PC-9 (cell line): ENCODE results near the gene EOGT. TPM values are rescaled to one million over a fixed set of nuclear protein-coding genes. Genes with fewer than 3 reads are reported as not detected.

Experiments used
- BruUV-seq: library from RNA; stranded (reverse); fragments of 400-500 nt; replicated peaks from 2 replicates; lab custom pipeline; 2021; lab: Mats Ljungman, UMichigan
- CTCF ChIA-PET: fragments of 300-600 bp; sonication (Branson Sonifier 250); formaldehyde crosslinking; loops from one replicate; lab custom pipeline; 2022; ENCODE audit warnings: antibody characterized with exemption; lab: Charles Lee
- POLR2A ChIA-PET: fragments of 300-600 bp; sonication (Branson Sonifier 250); formaldehyde crosslinking; loops from one replicate; lab custom pipeline; 2022; ENCODE audit warnings: antibody characterized with exemption; ENCODE audit not compliant: unreplicated experiment; lab: Charles Lee
- DNase-seq, 2 experiments: peaks; one replicate each; pipeline versions ENCODE4 v3.0.0 to v3.0.0-alpha.2; 2015 to 2022; ENCODE audit warnings: mixed read lengths in 1 of 2
- H2AFZ ChIP-seq: fragments of 200-600 bp; sonication (generic); 2 replicates; pipeline ENCODE4 v1.8.1; 2017; ENCODE audit warnings: antibody characterized with exemption
- H3F3A ChIP-seq: fragments of 200-600 bp; sonication (generic); 2 replicates; pipeline ENCODE4 v1.8.1; 2017; ENCODE audit warnings: antibody characterized with exemption, mild to moderate bottlenecking, low read depth; ENCODE audit not compliant: insufficient read depth
- H3K27ac ChIP-seq: fragments of 200-600 bp; sonication (generic); 2 replicates; pipeline ENCODE4 v1.6.1; 2016; ENCODE audit warnings: mixed run types
- H3K27me3 ChIP-seq: fragments of 200-600 bp; sonication (generic); 2 replicates; pipeline ENCODE4 v1.6.1; 2016; ENCODE audit warnings: low read depth, mixed run types; ENCODE audit not compliant: insufficient read depth
- H3K36me3 ChIP-seq: fragments of 200-600 bp; sonication (generic); 2 replicates; pipeline ENCODE4 v1.6.1; 2016; ENCODE audit warnings: low read depth, mixed run types
- H3K4me1 ChIP-seq: fragments of 200-600 bp; sonication (generic); replicated peaks from 2 replicates; pipeline ENCODE4 v1.6.1; 2016; ENCODE audit warnings: mixed run types; ENCODE audit not compliant: insufficient read depth
- H3K4me2 ChIP-seq: fragments of 200-600 bp; sonication (generic); 2 replicates; pipeline ENCODE4 v1.6.1; 2017; ENCODE audit warnings: mixed run types
- H3K4me3 ChIP-seq: fragments of 200-600 bp; sonication (generic); 2 replicates; pipeline ENCODE4 v1.6.1; 2016; ENCODE audit warnings: mixed run types
- H3K79me2 ChIP-seq: fragments of 200-600 bp; sonication (generic); 2 replicates; pipeline ENCODE4 v1.6.1; 2017; ENCODE audit warnings: low read depth, mixed run types
- H3K9me2 ChIP-seq: fragments of 200-600 bp; sonication (generic); 2 replicates; pipeline ENCODE4 v1.8.1; 2017; ENCODE audit warnings: mild to moderate bottlenecking; ENCODE audit not compliant: insufficient read depth
- H3K9me3 ChIP-seq: fragments of 200-600 bp; sonication (generic); 2 replicates; pipeline ENCODE4 v1.8.1; 2016; ENCODE audit warnings: low read depth; ENCODE audit not compliant: insufficient read depth
- H4K20me1 ChIP-seq: fragments of 200-600 bp; sonication (generic); 2 replicates; pipeline ENCODE4 v1.8.1; 2017; ENCODE audit not compliant: insufficient read depth
- EZH2 ChIP-seq: fragments of 200-600 bp; sonication (generic); IDR thresholded peaks from 2 replicates; pipeline ENCODE4 v1.8.0; 2017; ENCODE audit warnings: antibody characterized with exemption, low read depth
- intact Hi-C: fragments of 100-400 bp; cut with micrococcal nuclease; formaldehyde crosslinking; loops from one replicate; pipeline ENCODE4 v1.10.0; 2022; ENCODE audit not compliant: unreplicated experiment
- total RNA-seq: library from RNA; stranded (reverse); gene quantifications from 2 replicates; pipeline ENCODE4 v1.2.3, GENCODE V29; 2021
- TF ChIP-seq, protein P1 (sequence below): fragments of 200-600 bp; sonication (generic); conservative IDR thresholded peaks from 2 replicates; pipeline ENCODE4 v1.6.1; 2017; ENCODE audit warnings: mixed run types, antibody characterized with exemption, mild to moderate bottlenecking, moderate library complexity

Gene EOGT
- total RNA-seq, 1 experiment from 2014 or later: 11.0 TPM

DNA sequence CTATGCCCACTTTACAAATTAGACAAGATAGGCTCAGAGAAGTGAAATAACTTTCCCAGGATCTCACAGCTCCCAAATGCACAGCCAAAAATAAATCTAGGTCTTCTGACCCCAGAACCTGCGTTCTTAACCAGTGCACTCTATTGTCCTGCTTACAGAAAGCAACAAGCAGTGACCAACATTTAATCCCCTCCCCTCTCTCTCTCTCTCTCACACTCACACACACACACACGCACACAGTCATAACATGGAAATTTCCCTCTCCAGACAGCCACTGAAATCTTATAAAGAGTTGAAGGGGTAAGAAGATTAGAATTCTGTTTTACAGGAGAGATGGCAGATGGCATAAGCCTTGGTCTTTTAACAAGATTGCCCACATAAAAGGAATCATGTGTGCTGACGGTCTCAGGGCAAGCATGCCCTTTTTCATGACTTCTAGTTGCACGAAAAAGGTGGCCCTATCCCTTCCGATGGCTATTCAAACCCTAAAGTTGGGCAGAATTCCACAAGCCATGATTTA is 29.4 kb downstream of the EOGT start:
- BruUV-seq: no TSS peak
- Histone ChIP-seq H3K4me3 (no peak overlapping the region), H3K27me3 (no peaks in the 10 kb centered on the region), H3K36me3 (no peaks in the 10 kb centered on the region), H2AFZ (no peak overlapping the region), H3F3A (no peaks in the 10 kb centered on the region), H3K27ac (no peak overlapping the region), H3K9me3 (no peaks in the 10 kb centered on the region), H3K4me2 (no peak overlapping the region), H4K20me1 (no peaks in the 10 kb centered on the region), H3K9me2 (no peaks in the 10 kb centered on the region), H3K79me2 (no peaks in the 10 kb centered on the region), H3K4me1 (no peaks in the 10 kb centered on the region)
- ChIA-PET CTCF (no interaction called here), POLR2A (interaction anchor here (0.6 kb wide), 1 partner anchor 16 kb away, joined by 3 read pairs; no protein-coding TSS in a partner anchor)
- no peak for TF ChIP-seq EZH2
- TF ChIP-seq, protein P1, sequence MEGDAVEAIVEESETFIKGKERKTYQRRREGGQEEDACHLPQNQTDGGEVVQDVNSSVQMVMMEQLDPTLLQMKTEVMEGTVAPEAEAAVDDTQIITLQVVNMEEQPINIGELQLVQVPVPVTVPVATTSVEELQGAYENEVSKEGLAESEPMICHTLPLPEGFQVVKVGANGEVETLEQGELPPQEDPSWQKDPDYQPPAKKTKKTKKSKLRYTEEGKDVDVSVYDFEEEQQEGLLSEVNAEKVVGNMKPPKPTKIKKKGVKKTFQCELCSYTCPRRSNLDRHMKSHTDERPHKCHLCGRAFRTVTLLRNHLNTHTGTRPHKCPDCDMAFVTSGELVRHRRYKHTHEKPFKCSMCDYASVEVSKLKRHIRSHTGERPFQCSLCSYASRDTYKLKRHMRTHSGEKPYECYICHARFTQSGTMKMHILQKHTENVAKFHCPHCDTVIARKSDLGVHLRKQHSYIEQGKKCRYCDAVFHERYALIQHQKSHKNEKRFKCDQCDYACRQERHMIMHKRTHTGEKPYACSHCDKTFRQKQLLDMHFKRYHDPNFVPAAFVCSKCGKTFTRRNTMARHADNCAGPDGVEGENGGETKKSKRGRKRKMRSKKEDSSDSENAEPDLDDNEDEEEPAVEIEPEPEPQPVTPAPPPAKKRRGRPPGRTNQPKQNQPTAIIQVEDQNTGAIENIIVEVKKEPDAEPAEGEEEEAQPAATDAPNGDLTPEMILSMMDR: no peak
- intact Hi-C loops: no loop called here
- DNase-seq: no peak

DNA sequence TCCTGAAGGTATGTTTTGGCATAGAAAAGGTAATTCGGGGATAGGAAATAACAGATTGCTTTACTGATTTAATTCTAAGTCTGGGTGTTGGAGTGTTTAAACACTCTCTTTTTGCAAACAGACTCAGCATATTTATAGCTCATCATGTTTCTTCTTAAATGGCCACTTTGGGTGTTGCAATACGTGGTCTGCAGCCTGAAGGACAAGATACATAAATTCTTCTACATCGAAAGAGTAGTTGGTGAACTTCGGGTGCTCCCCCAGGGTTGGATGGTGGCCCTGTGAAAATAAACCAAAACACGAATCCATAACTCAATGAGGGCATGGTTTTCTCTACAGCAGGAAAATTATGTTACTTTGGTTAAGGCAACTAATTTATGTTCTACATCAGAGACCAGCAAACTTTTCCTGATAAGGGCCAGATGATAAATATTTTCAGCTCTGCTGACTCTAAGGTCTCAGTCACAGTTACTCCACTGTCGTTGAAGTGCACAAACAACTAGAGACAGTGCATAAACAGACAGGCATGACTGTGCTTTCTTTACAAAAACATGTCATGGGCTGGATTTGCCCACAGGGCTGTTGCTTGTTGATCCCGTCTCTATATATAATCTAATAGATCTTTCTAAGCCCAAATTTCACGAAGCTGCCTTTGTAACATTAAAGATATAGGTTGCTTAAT is 35.9 kb downstream of the EOGT start:
- H3F3A ChIP-seq: no peaks in the 10 kb centered on the region
- no peak overlapping the region for H2AFZ ChIP-seq
- TF ChIP-seq EZH2: no peak
- TF ChIP-seq, protein P1: no peak
- no peaks in the 10 kb centered on the region for H3K9me2 ChIP-seq
- ChIA-PET POLR2A (no interaction called here), CTCF (interaction anchor here (0.6 kb wide), 1 partner anchor 53 kb away, joined by 3 read pairs; no protein-coding TSS in a partner anchor)
- DNase-seq: no peak
- H3K4me2 ChIP-seq: no peak overlapping the region
- no TSS peak for BruUV-seq
- H3K4me1 ChIP-seq: no peaks in the 10 kb centered on the region
- no peak overlapping the region for H3K4me3 ChIP-seq
- H3K79me2 ChIP-seq: no peaks in the 10 kb centered on the region
- no peak overlapping the region for H3K27ac ChIP-seq
- no peaks in the 10 kb centered on the region for H4K20me1 ChIP-seq
- no peaks in the 10 kb centered on the region for H3K27me3 ChIP-seq
- H3K36me3 ChIP-seq: no peaks in the 10 kb centered on the region
- no peaks in the 10 kb centered on the region for H3K9me3 ChIP-seq
- intact Hi-C loops: no loop called here

- ChIA-PET CTCF (no interaction called here), POLR2A (no interaction called here)
- H2AFZ ChIP-seq: no peak overlapping the region
- H3K27ac ChIP-seq: no peak overlapping the region
- H3K4me1 ChIP-seq: no peaks in the 10 kb centered on the region
- H3K4me2 ChIP-seq: no peak overlapping the region
- no peak for TF ChIP-seq EZH2
- TF ChIP-seq, protein P1: no peak
- H3K79me2 ChIP-seq: no peaks in the 10 kb centered on the region
- H3K27me3 ChIP-seq: peaks cover 19% of the 10 kb centered on the region; the same call in 1 of the 2 replicates
- no TSS peak for BruUV-seq
- H3K9me3 ChIP-seq: no peaks in the 10 kb centered on the region
- intact Hi-C loops: no loop called here
- DNase-seq: no peak
- H3K9me2 ChIP-seq: no peaks in the 10 kb centered on the region
- no peaks in the 10 kb centered on the region for H3F3A ChIP-seq
- no peaks in the 10 kb centered on the region for H4K20me1 ChIP-seq
- no peaks in the 10 kb centered on the region for H3K36me3 ChIP-seq
- H3K4me3 ChIP-seq: no peak overlapping the region
Measured at GRCh38 chr3:68974711-68975110, 38.8 kb downstream of the EOGT start.
